ENCODE data around the gene GRK1.

GRK1 gene

GRCh38 chr13:113730258-113730691 lies 63.3 kb downstream of the GRK1 start:
- no peak for DNase-seq

- no peak for DNase-seq
Observed at GRCh38 chr13:113730831-113731191, 63.8 kb downstream of the GRK1 start.

GRCh38 chr13:113731192-113732175 lies 64.5 kb downstream of the GRK1 start:
- DNase-seq = no peak

- DNase-seq = no peak
Observed at GRCh38 chr13:113732176-113732960, 65.3 kb downstream of the GRK1 start.

- DNase-seq = no peak
Observed at GRCh38 chr13:113732961-113733950, 66.2 kb downstream of the GRK1 start.

- no peak for DNase-seq
Observed at GRCh38 chr13:113734099-113734825, 67.2 kb downstream of the GRK1 start.

GRCh38 chr13:113734826-113735125 lies 67.8 kb downstream of the GRK1 start:
- no peak for DNase-seq

GRCh38 chr13:113735194-113735593 lies 68.2 kb downstream of the GRK1 start:
- no peak for DNase-seq

- DNase-seq = no peak
Observed at GRCh38 chr13:113735750-113736149, 68.7 kb downstream of the GRK1 start.

GRCh38 chr13:113736258-113736731 lies 69.3 kb downstream of the GRK1 start:
- DNase-seq = no peak

- no peak for DNase-seq
Observed at GRCh38 chr13:113737803-113738202, 70.8 kb downstream of the GRK1 start.

GRCh38 chr13:113739527-113740285 lies 72.7 kb downstream of the GRK1 start:
- DNase-seq = no peak

- DNase-seq = no peak
Observed at GRCh38 chr13:113740286-113740556, 73.2 kb downstream of the GRK1 start.

- no peak for DNase-seq
Observed at GRCh38 chr13:113740661-113741060, 73.6 kb downstream of the GRK1 start.

- DNase-seq = no peak
Observed at GRCh38 chr13:113741191-113741668, 74.2 kb downstream of the GRK1 start.

- peak; percentile 61 for DNase-seq
Observed at GRCh38 chr13:113742000-113742441, 75.0 kb downstream of the GRK1 start.

GRCh38 chr13:113742445-113743120 lies 75.6 kb downstream of the GRK1 start:
- DNase-seq = no peak

- DNase-seq = no peak
Observed at GRCh38 chr13:113743366-113744195, 76.6 kb downstream of the GRK1 start.

Data from right kidney (tissue), 1 donor.